ENCODE data around the gene RAD51AP2.

RAD51AP2 gene

GRCh38 chr2:17471979-17472378, 46.3 kb downstream of the RAD51AP2 start:
- no peak for DNase-seq (ENCODE audit: insufficient read length, low spot score)
- no peak for FAIRE-seq

GRCh38 chr2:17470855-17471641, 47.2 kb downstream of the RAD51AP2 start:
- no peak for FAIRE-seq
- DNase-seq (ENCODE audit: insufficient read length, low spot score), result no peak

GRCh38 chr2:17461087-17461475, 57.2 kb downstream of the RAD51AP2 start:
- FAIRE-seq (no peak), DNase-seq (ENCODE audit: insufficient read length, low spot score) (no peak)

Data from HTR-8/SVneo (cell line).